H1 (cell line): Measurements from ENCODE around the gene EIF4A3. TPM values are rescaled to one million over a fixed set of nuclear protein-coding genes. Genes with fewer than 3 reads are reported as not detected.

Experiments used
- CHD1 ChIP-seq: IDR thresholded peaks from 2 replicates; pipeline ENCODE4 v1.6.1; 2012; ENCODE audit warnings: low read depth, low read length, improper control_type of control experiment
- CREB1 ChIP-seq: IDR thresholded peaks from 2 replicates; pipeline ENCODE4 v1.6.1; 2012; ENCODE audit warnings: inconsistent platforms
- CTCF ChIP-seq, 3 experiments: IDR thresholded peaks; 1 replicate in 2 of 3; 2 replicates in 1 of 3; pipeline versions ENCODE4 v1.5.1 to v1.6.1; 2011; ENCODE audit warnings: low read length in 3 of 3, mild to moderate bottlenecking in 3 of 3, inconsistent platforms in 2 of 3, low read depth in 1 of 3, moderate library complexity in 1 of 3; ENCODE audit not compliant: insufficient read depth in 1 of 3; ENCODE audit errors: control extremely low read depth in 1 of 3
- GTF2F1 ChIP-seq: IDR thresholded peaks from 2 replicates; pipeline ENCODE4 v1.6.1; 2012; ENCODE audit warnings: low read depth, low read length, improper control_type of control experiment, borderline replicate concordance
- polyA plus RNA-seq, 7 experiments: library from polyadenylated mRNA; depleted of rRNA in 3 of 7; stranded (reverse) in 5 of 7; unstranded in 2 of 7; fragments of >200 nt in 5 of 7; fragments of 200-250 nt in 2 of 7; gene quantifications; 1 replicate in 5 of 7; 2 replicates in 1 of 7; 4 replicates in 1 of 7; pipeline versions ENCODE4 v1.2.1 to v1.2.3, GENCODE V29; 2011 to 2013; ENCODE audit warnings: missing spikeins in 2 of 7, mixed read lengths in 2 of 7
- total RNA-seq: library from RNA; stranded (reverse); fragmentation: NEBNext Ultra II Directional; extraction: Animal tissue kit (Norgen Biotek cat#: 25700); gene quantifications from 2 replicates; pipeline ENCODE4 v1.2.1, GENCODE V29; 2021

EIF4A3 gene
- total and polyA plus RNA-seq, 2 of the 8 experiments (the other 6 are each of a cell fraction or from before 2014, with no cell fraction given) = 142 to 146 TPM

DNA sequence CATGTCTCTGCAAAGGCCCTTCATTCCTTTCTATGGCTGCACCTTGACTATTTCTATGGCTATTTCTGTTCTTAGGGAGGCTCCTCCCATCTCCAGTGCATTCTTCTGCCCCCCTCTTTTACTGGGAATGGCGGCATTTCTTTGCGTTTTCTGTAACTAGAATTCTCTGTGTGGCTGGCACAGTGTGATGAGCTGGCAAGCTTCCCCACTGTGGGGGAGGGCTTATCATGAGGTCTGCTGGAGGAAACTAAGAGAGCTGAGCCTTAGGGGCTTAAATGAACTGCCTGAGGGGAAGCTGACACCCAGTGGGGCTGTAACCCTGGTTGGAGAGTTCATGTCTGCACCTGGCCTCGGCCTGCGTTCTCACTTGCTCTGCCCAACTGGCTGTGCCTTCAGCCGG, 21.4 kb upstream of the EIF4A3 start (continued):
- TF ChIP-seq CTCF (IDR thresholded peaks at IDR 0.05; ENCODE audit: control extremely low read depth in 1 of 3, insufficient read depth in 1 of 3, low read depth in 1 of 3, low read length in 3 of 3) = no peak
- TF ChIP-seq GTF2F1 = no peak
- TF ChIP-seq CHD1 = no peak
- no peak for TF ChIP-seq CREB1
